Left ventricle myocardium superior (tissue), 1 donor: ENCODE data around the gene PFN3. TPM values are rescaled to one million over a fixed set of nuclear protein-coding genes. Genes with fewer than 3 reads are reported as not detected.
A peak's percentile ranks its signal among the peaks of the same experiment; 100 is the strongest.
"Not testable (repeated sequence)": the region's sequence is repeated elsewhere in the genome, so short reads cannot be mapped to it uniquely, and the experiment has no call there.

Experiments used
- ATAC-seq: fragments of 200-7000 bp; cut with Tn5 transposase; one replicate; pipeline ENCODE4 v1.9.1; 2020; ENCODE audit warnings: mild to moderate bottlenecking, moderate library complexity
- DNase-seq: peaks from one replicate; pipeline ENCODE4 v3.0.0-alpha.2; 2020
- intact Hi-C: fragments of 100-400 bp; cut with micrococcal nuclease; formaldehyde crosslinking; loops from one replicate; pipeline ENCODE4 v1.11.0; 2022
- total RNA-seq: library from RNA; stranded (reverse); fragmentation: NEBNext Ultra II Directional; extraction: Animal tissue kit (Norgen Biotek cat#: 25700); gene quantifications from one replicate; pipeline ENCODE4 v1.2.1, GENCODE V29; 2021
- donor health status: DM: no; HTN: yes; CAD: no; lungs with severe emphysema.

The PFN3 gene
- total RNA-seq, 1 donor from 2014 or later, result not detected

- ATAC-seq (no peak), DNase-seq (no peak)
- intact Hi-C loops, result no loop called here
Measured at GRCh38 chr5:177383181-177383580, 17.3 kb downstream of the PFN3 start.

GRCh38 chr5:177382423-177383029 is 17.9 kb downstream of the PFN3 start:
- DNase-seq, result peak; percentile 53
- intact Hi-C loops, result no loop called here

GRCh38 chr5:177380805-177381126 is 19.7 kb downstream of the PFN3 start:
- intact Hi-C loops, result no loop called here
- no peak for ATAC-seq

More at GRCh38 chr5:177382423-177383029, 17.9 kb downstream of the PFN3 start:
- peak; percentile 84 for ATAC-seq

DNA sequence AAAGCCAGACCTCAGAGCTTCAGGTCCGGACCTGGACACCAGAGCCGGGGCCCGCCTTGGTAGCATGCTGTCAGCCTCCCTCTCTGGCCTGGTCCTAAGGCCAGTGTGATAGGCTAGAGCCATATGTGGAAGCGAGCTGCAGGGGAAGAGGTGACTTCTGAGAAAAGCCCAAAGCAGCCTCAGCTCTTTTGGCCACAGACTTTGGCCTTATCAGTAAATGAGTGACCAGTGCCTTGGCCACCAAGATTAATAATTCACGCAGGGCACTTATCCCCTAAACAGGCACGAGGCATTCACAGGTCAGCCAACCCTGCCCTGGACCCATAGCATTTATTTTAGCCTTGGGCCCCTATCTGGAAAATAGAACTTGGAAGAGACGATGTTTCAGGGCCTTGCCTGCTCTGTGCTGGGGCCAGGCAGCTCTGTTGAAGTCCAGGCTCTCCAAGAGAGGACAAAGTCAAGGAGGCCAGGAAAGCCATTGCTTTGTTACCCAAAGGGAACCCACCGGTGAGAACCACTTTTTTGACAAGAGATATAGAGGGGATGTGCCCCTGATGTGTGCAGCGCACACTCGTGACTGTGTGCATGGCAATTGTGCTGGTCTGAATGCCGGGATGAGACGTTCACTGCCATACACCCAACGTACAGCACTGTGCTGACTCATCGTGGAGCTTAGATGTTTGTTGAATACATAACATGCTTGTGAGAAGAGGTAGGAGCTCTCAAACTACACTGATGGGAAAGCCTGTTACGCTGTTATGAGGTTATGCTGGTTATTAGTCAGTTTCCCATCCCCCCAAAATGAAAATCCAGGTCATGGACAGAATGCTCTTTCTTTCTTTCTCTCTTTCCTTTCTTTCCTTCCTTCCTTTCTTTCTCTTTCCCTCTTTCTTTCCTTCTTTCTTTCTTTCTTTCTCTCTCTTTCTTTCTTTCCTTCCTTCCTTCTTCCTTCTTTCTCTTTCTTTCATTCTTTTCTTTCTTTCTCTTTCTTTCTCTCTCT is 21.3 kb downstream of the PFN3 start:
- intact Hi-C loops, result loop anchor here (10.0 kb wide), 1 partner anchor 54 kb away; no protein-coding TSS in a partner anchor
- no peak for ATAC-seq
- DNase-seq, result no peak

More at GRCh38 chr5:177380805-177381126, 19.7 kb downstream of the PFN3 start:
- DNase-seq, result no peak

DNA sequence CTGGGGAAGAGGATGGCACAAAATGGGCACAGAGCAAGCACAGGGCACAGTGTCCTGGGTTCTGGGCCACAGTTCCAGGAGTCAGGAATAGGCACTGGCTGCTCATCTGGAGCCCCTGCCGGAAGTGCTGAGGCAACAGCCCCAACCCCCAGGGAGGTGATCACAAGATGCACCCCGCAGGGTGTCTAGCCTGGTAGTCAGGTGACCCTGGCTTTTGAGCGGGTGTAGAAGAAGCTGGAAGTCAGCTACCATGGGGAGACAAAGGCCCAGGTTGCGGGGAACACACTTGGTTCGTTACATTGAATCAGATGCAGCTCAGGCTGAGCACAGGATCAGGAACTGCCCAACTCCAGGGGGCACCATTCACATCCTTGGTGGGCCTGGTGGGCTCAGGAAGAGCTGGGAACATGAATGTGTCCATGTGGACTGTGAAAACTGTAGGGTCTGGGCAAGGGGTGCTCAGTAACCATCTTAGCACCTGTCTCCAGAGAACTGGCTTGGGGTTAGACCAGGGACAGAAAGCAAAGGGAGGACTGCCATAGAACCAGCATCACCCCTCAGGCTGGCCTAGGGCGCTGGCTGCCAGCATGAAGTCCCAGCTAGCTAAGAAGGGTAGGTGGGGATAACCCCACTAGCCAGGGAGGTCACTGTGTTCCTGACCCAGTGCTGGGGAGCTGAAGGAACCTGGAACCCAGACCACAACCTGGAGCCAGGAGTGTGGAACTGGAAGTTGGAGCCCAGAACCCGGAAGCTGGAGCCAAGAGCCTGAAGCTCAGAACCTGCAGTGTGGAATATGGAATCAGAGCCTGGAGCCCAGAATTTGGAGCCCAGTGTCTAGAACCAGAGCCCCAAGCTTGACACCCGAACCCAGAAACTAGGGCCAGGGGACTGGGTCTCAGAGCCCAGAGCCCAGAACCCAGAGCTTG is 22.3 kb downstream of the PFN3 start:
- ATAC-seq (no peak), DNase-seq (no peak)
- intact Hi-C loops, result loop anchor here (10.0 kb wide), 1 partner anchor 53 kb away; no protein-coding TSS in a partner anchor

DNA sequence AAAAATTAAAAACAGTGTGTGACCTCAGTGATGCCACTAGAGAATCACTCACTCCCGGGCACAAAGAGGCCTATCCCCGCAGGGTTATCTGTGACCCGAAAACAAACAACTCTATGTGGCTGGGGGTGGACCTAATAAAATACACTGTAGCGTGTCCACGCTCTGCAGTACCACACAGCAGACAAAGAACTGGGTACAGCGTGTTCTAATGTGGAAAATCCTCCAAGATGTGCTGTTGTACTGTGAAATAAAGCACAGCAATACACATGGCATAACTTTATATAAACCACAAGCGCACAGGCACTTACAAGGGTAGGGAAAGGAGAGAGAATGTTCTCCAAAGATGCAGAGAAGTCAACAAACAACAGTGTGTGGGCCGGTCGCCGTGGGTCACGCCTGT is 24.4 kb downstream of the PFN3 start:
- no peak for DNase-seq
- ATAC-seq, result no peak

GRCh38 chr5:177375516-177375915 is 24.9 kb downstream of the PFN3 start:
- DNase-seq, ATAC-seq: not testable (repeated sequence)
- intact Hi-C loops, result loop anchor here (10.0 kb wide), 1 partner anchor 51 kb away; no protein-coding TSS in a partner anchor

More for the DNA sequence above, 24.4 kb downstream of the PFN3 start:
- intact Hi-C loops, result loop anchor here (10.0 kb wide), 1 partner anchor 51 kb away; no protein-coding TSS in a partner anchor

- ATAC-seq, result no peak
- intact Hi-C loops, result loop anchor here (10.0 kb wide), 1 partner anchor 49 kb away; no protein-coding TSS in a partner anchor
- DNase-seq, result no peak
Measured at GRCh38 chr5:177374211-177374610, 26.2 kb downstream of the PFN3 start.

DNA sequence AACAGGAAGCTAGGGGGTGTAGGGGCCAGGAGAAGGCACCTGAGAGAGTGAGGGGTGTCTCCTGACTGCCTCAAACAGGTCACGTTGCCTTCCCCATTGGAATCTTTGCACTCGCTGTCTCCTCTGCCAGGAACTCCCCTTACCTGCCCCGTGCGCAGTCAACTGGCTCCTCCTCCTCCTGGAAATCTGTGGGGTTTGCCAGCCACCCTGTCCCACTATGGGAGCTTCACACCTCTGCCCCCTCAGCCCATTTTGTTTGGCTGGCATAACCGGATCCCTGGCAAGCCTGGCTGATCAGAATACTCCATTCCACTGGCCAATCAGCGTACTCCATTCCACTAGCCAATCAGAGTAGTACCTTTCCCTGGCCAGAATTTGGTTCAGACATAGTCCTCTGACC is 26.7 kb downstream of the PFN3 start:
- ATAC-seq, result no peak

DNA sequence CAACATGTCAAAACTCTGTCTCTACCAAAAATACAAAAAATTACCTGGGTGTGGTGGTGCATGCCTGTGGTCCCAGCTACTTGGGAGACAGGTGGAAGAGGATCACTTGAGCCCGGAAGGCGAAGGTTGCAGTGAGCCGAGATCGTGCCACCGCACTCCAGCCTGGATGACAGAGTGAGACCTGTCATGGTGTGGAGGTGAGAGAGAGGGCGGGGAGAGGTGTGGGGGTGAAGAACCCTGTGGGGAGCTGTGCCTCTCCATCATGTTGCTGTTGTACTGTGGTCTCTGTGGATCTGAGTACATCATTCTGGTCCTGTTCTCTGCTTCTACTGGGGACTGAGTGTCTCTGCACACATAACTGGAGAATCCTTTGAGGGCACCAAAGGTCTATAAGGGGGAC is 27.6 kb downstream of the PFN3 start:
- ATAC-seq (no peak), DNase-seq (no peak)
- intact Hi-C loops, result loop anchor here (10.0 kb wide), 1 partner anchor 48 kb away; no protein-coding TSS in a partner anchor

More for the DNA sequence above, 26.7 kb downstream of the PFN3 start:
- intact Hi-C loops, result loop anchor here (10.0 kb wide), 1 partner anchor 49 kb away; no protein-coding TSS in a partner anchor
- DNase-seq, result no peak

GRCh38 chr5:177372034-177372896 is 28.2 kb downstream of the PFN3 start:
- ATAC-seq (no peak), DNase-seq (no peak)
- intact Hi-C loops, result loop anchor here (10.0 kb wide), 1 partner anchor 47 kb away; no protein-coding TSS in a partner anchor

GRCh38 chr5:177371120-177372033 is 29.1 kb downstream of the PFN3 start:
- ATAC-seq, result no peak
- intact Hi-C loops, result loop anchor here (10.0 kb wide), 1 partner anchor 47 kb away; no protein-coding TSS in a partner anchor
- no peak for DNase-seq

- DNase-seq, result peak; percentile 80
- intact Hi-C loops, result loop anchor here (10.0 kb wide), 1 partner anchor 46 kb away; no protein-coding TSS in a partner anchor
- peak; percentile 64 for ATAC-seq
Measured at GRCh38 chr5:177370488-177371119, 29.9 kb downstream of the PFN3 start.

- ATAC-seq (peak; percentile 7), DNase-seq (no peak)
- intact Hi-C loops, result loop anchor here (10.0 kb wide), 1 partner anchor 45 kb away; no protein-coding TSS in a partner anchor
Measured at GRCh38 chr5:177369645-177370440, 30.6 kb downstream of the PFN3 start.

- intact Hi-C loops, result no loop called here
- DNase-seq (no peak), ATAC-seq (no peak)
Measured at GRCh38 chr5:177368869-177369644, 31.4 kb downstream of the PFN3 start.
